GM21786 (cell line): ENCODE data around the gene RUNX1.
A peak's percentile ranks its signal among the peaks of the same experiment; 100 is the strongest.

Experiments used
- ATAC-seq: cut with Tn5 transposase; IDR thresholded peaks from one replicate; pipeline ENCODE4 v1.9.1; 2021; ENCODE audit not compliant: unreplicated experiment

The RUNX1 gene

DNA sequence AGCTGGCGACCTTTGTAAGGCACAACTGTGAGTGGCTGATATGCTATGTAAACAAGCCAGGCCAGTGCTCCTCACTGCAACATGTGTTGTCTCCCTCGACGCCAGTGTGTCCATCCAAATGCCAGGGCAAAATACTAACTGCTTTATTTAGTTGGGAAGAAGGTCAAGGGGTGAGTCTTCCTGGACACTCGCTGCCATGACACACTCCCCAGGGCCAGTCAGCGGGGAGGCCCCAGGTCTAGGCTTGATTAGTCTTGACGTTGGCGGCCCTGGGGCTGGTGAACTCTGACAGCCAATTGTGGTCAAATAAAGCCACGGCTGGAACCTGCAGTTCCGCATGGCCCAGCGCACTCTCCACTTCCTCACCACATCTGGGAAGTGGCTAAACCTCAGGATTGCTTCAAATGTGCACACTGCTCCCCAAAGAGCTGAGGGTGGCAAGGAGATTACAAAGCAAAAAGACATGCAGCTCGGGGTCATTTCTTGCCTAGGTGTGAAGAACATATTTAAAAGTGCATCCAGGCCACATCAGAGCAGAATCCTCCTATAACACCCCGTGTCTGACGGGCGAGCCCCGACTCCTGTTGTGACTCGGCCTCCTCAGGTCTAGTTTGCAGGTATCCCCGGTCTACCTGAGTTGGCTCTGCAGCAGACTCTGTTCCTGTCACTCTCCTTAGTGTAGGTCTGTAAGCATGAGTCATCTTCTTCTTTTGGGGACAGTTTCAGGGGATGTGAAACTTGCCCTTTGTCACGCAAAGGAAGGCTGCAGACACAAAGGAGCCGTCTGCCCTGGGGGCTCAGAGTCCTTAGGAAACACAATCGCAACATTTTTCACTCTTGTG lies 183.5 kb downstream of the RUNX1 start:
- ATAC-seq, result peak; percentile 88

- no peak for ATAC-seq
These were observed 184.5 kb downstream of the RUNX1 start for GRCh38 chr21:34864370-34865149.

- no peak for ATAC-seq
These were observed 186.2 kb downstream of the RUNX1 start for GRCh38 chr21:34862951-34863350.

- ATAC-seq, result no peak
These were observed 187.8 kb downstream of the RUNX1 start for GRCh38 chr21:34861258-34861657.

- no peak for ATAC-seq
These were observed 189.0 kb downstream of the RUNX1 start for GRCh38 chr21:34859976-34860653.

GRCh38 chr21:34858559-34858958 lies 190.5 kb downstream of the RUNX1 start:
- no peak for ATAC-seq

GRCh38 chr21:34857874-34858273 lies 191.2 kb downstream of the RUNX1 start:
- ATAC-seq, result no peak

DNA sequence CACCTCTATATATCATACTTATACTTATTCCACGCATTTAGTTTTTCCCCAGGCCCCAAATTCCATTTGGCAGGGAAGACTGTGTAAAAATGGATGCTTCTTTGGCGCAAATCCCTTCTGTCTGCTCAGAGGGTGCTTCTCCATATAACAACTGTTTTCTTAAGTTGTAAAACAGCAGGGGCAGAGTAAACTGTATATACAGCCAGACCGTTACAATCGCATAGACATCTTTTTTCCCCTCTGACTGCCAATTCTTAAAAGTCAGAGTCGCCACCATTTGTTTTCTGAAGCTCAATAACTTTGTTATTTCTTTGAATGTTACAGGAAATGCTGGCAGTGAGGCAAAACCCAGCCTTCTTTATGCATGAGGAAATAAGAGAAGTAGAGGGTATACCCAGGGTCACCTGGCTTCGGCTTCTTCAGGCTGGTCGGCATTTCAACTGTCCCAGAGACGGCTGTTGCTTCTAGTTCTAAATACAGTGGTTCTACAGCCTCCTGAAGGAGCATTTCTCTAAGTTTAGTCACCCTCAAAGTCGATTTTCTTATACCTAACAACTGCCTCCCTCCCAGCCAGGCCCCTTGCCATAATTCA lies 191.9 kb downstream of the RUNX1 start:
- no peak for ATAC-seq

GRCh38 chr21:34852448-34852847 lies 196.7 kb downstream of the RUNX1 start:
- ATAC-seq, result no peak

GRCh38 chr21:34850166-34850690 lies 198.9 kb downstream of the RUNX1 start:
- no peak for ATAC-seq

GRCh38 chr21:34846601-34847112 lies 202.4 kb downstream of the RUNX1 start:
- ATAC-seq, result no peak

DNA sequence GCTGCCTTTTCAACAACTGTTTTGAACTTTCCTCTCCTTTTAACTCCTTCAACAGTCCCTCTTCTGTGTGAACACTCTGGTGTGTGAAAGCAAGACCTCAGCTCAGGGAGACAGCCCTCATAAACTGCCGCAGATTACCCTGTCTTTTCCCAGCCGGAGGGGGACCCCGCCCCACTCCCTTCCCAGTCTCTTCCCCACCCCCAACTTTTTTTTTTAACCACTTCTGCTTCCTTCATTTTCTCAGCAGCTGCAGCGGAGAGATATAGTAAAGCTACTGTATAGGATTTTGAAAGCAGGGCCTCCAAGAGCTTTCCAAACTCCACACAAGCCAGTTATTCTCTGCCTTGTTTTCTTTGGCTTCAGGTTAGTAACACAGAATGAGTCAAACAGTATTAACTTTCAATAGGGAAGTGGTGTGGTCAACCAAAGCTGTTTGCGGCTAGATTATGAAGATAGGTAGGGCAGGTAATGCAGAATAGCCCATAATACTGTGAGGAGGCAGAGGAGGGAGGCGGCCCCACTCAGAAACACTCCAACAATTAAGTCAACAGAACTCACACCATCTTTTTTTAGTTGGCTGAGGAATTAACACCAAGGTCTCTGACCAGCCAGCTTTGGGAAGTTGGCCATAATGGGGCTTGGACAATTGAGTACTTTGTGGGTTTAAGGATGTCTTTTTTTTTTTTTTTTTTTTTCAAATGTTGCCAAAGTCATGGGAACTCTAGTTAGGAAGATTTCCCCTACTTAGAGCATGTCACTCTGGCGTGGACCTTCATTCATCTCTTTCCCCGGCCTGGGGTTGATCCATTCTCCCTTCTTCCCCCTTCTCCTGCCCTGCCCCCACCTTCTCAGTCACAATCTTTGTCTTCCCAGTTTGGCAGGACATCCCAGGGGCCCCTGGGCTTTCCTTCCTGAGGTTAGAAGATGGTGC lies 203.3 kb downstream of the RUNX1 start:
- ATAC-seq, result peak; percentile 94

DNA sequence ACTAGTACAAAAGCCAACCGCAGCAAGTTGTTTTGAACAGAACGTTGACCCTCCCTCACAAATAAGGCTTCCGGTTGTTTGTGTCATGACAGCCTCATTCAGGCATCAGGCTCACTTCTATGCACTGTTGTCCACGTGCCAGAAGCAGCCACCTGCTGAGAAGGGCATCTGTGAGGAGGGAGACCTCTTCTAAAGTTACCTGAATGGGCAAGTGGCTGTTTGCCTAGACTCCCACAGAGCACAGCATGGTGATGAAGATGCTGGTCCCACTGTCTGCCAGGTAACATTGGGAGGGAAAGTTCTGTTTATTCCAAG lies 204.2 kb downstream of the RUNX1 start:
- ATAC-seq, result no peak

GRCh38 chr21:34844013-34844923 lies 204.8 kb downstream of the RUNX1 start:
- ATAC-seq, result no peak

- no peak for ATAC-seq
These were observed 205.5 kb downstream of the RUNX1 start for GRCh38 chr21:34843562-34843961.

DNA sequence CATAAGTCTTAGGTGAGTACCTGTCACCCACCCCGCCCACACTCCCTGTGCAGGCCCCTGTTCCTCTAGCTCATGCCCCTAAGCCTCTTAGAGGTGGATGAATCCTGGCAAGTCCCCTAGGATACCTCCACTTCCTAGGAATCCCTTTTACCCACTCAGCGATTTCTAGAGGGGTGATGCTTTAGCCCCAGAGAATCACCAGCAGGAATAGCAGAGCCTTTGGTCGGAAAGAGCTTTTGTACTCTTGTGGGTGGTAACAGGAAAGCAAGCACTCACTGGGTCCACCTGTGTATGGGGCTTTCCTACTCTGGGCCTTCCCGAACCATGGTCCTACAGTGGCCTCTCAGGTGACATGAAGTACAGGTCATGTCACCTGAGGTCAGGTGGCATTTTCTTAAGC lies 207.9 kb downstream of the RUNX1 start:
- no peak for ATAC-seq

DNA sequence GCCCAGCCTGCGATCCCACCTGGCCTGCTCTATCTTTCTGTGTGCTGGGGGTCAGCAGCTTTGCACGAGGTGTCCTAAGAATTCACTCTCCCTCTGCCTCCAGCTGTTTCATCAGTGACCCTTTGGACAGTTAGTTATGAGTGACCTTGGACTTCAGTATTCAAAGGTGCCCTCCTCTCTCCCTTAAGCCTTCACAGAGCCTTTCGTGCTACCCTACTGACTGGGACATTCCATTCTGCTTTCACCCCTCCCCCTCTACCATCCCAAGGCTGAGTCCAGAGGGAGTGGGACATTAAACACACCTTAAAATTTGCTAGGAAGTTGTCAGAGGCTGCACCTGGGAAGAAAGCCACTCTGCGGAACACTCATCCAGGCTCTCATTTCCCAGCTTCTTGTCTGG lies 208.4 kb downstream of the RUNX1 start:
- ATAC-seq, result no peak

DNA sequence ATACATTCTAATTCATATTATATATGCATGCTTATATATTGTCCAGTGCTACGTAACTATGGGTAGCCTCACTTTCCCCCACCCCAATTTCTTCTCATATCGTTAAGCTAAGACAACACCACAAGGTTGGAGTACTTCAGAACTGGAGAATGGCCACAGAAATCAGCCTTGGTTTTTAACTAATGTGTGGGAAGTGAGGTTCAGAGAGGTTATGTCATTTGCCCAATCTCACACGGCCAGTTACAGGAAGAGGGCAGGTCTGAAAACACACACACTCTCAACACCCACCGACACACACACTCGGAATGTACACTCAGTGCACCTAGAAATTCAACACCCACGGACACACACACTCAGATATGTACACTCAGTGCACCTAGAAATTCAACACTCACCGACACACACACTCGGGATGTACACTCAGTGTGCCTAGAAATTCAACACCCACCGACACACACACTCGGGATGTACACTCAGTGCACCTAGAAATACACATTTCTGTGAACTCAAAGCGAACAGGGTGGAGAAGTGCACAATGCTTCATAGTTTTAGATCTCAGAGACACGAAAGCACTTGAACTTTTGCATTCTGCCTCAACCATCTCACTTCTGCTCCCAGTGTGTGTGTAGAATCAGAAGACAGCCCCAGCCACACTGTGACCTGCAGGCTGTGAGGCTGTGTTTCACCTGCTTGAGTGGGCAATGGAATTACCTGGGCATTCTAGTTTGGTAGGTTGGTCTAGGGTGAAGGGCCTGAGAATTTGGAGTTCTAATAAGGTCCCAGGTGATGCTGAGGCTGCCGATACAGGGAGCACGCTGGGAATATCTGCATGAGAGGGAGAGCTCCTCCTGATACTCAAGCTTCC lies 209.9 kb downstream of the RUNX1 start:
- no peak for ATAC-seq
